Kidney (tissue), 14 donors: ENCODE data around the gene PARP12. TPM values are rescaled to one million over a fixed set of nuclear protein-coding genes. Genes with fewer than 3 reads are reported as not detected.

ENCODE experiments used
- DNase-seq, 5 donors: peaks; one replicate each; pipeline ENCODE4 v3.0.0-alpha.2; 2013 to 2020
- FAIRE-seq: peaks from 2 replicates; lab custom pipeline; 2012; peaks lifted over from hg19 to GRCh38; lab: Jason Lieb, UNC
- H3K27ac ChIP-seq, 2 donors: one replicate each; pipeline ENCODE4 v1.7.0; 2013; ENCODE audit warnings: low read depth in 2 of 2, low read length in 2 of 2, inconsistent platforms in 1 of 2
- H3K27me3 ChIP-seq: one replicate; pipeline ENCODE4 v1.7.1; 2013; ENCODE audit warnings: low read length, inconsistent platforms; ENCODE audit not compliant: control insufficient read depth, insufficient read depth
- H3K36me3 ChIP-seq, 3 donors: one replicate each; pipeline versions ENCODE4 v1.7.0 to v1.7.1; 2013; ENCODE audit warnings: low read length in 3 of 3, control low read depth in 1 of 3, inconsistent platforms in 1 of 3; ENCODE audit not compliant: insufficient read depth in 3 of 3, control insufficient read depth in 2 of 3
- H3K4me1 ChIP-seq, 3 donors: one replicate each; pipeline versions ENCODE4 v1.7.0 to v1.7.1; 2013; ENCODE audit warnings: low read length in 3 of 3, inconsistent platforms in 1 of 3, low read depth in 1 of 3; ENCODE audit not compliant: control insufficient read depth in 2 of 3, insufficient read depth in 2 of 3
- H3K4me3 ChIP-seq, 3 donors: one replicate each; pipeline versions ENCODE4 v1.7.0 to v1.8.1; 2013; ENCODE audit warnings: low read length in 3 of 3, control low read depth in 1 of 3, inconsistent platforms in 1 of 3
- H3K9ac ChIP-seq, 3 donors: one replicate each; pipeline versions ENCODE4 v1.7.0 to v1.7.1; 2013; ENCODE audit warnings: low read length in 3 of 3, control low read depth in 1 of 3, inconsistent platforms in 1 of 3
- H3K9me3 ChIP-seq, 3 donors: one replicate each; pipeline versions ENCODE4 v1.7.0 to v1.7.1; 2013; ENCODE audit warnings: low read length in 3 of 3, control low read depth in 1 of 3, inconsistent platforms in 1 of 3; ENCODE audit not compliant: control insufficient read depth in 2 of 3, insufficient read depth in 1 of 3
- CTCF ChIP-seq: IDR thresholded peaks from 3 replicates; pipeline ENCODE4 v1.5.1; 2012; ENCODE audit warnings: mild to moderate bottlenecking, moderate library complexity, borderline replicate concordance; ENCODE audit not compliant: insufficient read depth; ENCODE audit errors: extremely low read depth
- intact Hi-C: fragments of 100-400 bp; cut with DNase I; formaldehyde crosslinking; loops from one replicate; pipeline ENCODE4 v1.11.1; 2022
- polyA plus RNA-seq: library from polyadenylated mRNA; stranded (reverse); fragments of 350-450 nt; fragmentation: Illumina TruSeq; extraction: RNeasy Lipid Tissue Mini Kit (QIAGEN cat#74804); gene quantifications from one replicate; pipeline ENCODE4 v1.2.3, GENCODE V29; 2014; ENCODE audit warnings: low read depth, low replicate concordance; ENCODE audit not compliant: insufficient read depth
- total RNA-seq: library from RNA; stranded (reverse); fragmentation: NEBNext Ultra II Directional; extraction: Animal tissue kit (Norgen Biotek cat#: 25700); gene quantifications from one replicate; pipeline ENCODE4 v1.2.1, GENCODE V29; 2021
- donor health status: control.
- donor health status: control.
- donor health status: control.
- donor health status: control.
- donor health status: control.
- donor health status: DM: yes; HTN: yes; CAD: no.
- donor health status: Normal renal cell carcinoma (clear cell type).

Gene PARP12
- total and polyA plus RNA-seq, 2 donors from 2014 or later = 15.2 to 40.2 TPM

- H3K9ac ChIP-seq = no peak overlapping the region
Observed at GRCh38 chr7:140041659-140042385, 20.9 kb downstream of the PARP12 start.

GRCh38 chr7:140039896-140040295 lies 22.9 kb downstream of the PARP12 start:
- Histone ChIP-seq H3K27me3 (no peaks in the 10 kb centered on the region), H3K4me1 (peaks cover 0 to 2% (median 0%) of the 10 kb centered on the region in 3 donors), H3K9ac (no peak overlapping the region), H3K9me3 (no peaks in the 10 kb centered on the region), H3K36me3 (peaks cover 0 to 24% (median 16%) of the 10 kb centered on the region in 3 donors), H3K27ac (no peak overlapping the region), H3K4me3 (no peak overlapping the region)
- TF ChIP-seq CTCF = no peak
- DNase-seq (no peak), FAIRE-seq (no peak)
- intact Hi-C loops = no loop called here

More at GRCh38 chr7:140041659-140042385, 20.9 kb downstream of the PARP12 start:
- DNase-seq = peak in 1 of 5 donors; percentile 38
- H3K9me3 ChIP-seq = no peaks in the 10 kb centered on the region
- H3K4me3 ChIP-seq = no peak overlapping the region
- H3K27me3 ChIP-seq = no peaks in the 10 kb centered on the region
- H3K4me1 ChIP-seq = peaks cover 0 to 4% (median 4%) of the 10 kb centered on the region in 3 donors
- no peak for FAIRE-seq
- no peak overlapping the region for H3K27ac ChIP-seq
- intact Hi-C loops = no loop called here
- peaks cover 0 to 16% (median 16%) of the 10 kb centered on the region in 3 donors for H3K36me3 ChIP-seq
- TF ChIP-seq CTCF = no peak

- Histone ChIP-seq H3K9ac (no peak overlapping the region), H3K4me1 (peaks cover 0 to 2% (median 0%) of the 10 kb centered on the region in 3 donors), H3K27ac (no peak overlapping the region), H3K36me3 (peaks cover 0 to 24% (median 15%) of the 10 kb centered on the region in 3 donors), H3K9me3 (no peaks in the 10 kb centered on the region), H3K27me3 (no peaks in the 10 kb centered on the region), H3K4me3 (no peak overlapping the region)
- intact Hi-C loops = no loop called here
- peak in 1 of 5 donors; percentile 62 for DNase-seq
- no peak for TF ChIP-seq CTCF
- no peak for FAIRE-seq
Observed at GRCh38 chr7:140039066-140039465, 23.7 kb downstream of the PARP12 start.
